AG04450 (cell line): Measurements from ENCODE around the gene GPR52. TPM values are rescaled to one million over a fixed set of nuclear protein-coding genes. Genes with fewer than 3 reads are reported as not detected.

ENCODE experiments used
- CTCF ChIA-PET: fragments of 300-600, 350-600 bp; formaldehyde crosslinking; extraction: SDS; loops from one replicate; lab custom pipeline; 2022; ENCODE audit warnings: antibody characterized with exemption, inconsistent platforms; lab: Charles Lee
- POLR2A ChIA-PET: fragments of 350-600 bp; formaldehyde crosslinking; extraction: SDS; loops from one replicate; lab custom pipeline; 2021; ENCODE audit warnings: antibody characterized with exemption, inconsistent platforms; lab: Yijun Ruan, JAX
- DNase-seq: peaks from one replicate; pipeline ENCODE4 v3.0.0-alpha.2; 2011; ENCODE audit warnings: low read depth, low spot score
- H3K27ac ChIP-seq: one replicate; pipeline ENCODE4 v1.5.1; 2012; ENCODE audit warnings: low read depth, low read length, control low read depth
- H3K27me3 ChIP-seq: one replicate; pipeline ENCODE4 v1.6.0; 2012; ENCODE audit warnings: low read length; ENCODE audit not compliant: control insufficient read depth, insufficient read depth
- H3K4me3 ChIP-seq: 2 replicates; pipeline ENCODE4 v1.5.1; 2011; ENCODE audit warnings: mild to moderate bottlenecking, low read depth, low read length, control low read depth
- H3K9me3 ChIP-seq: 2 replicates; pipeline ENCODE4 v1.5.1; 2012; ENCODE audit warnings: low read length; ENCODE audit not compliant: control insufficient read depth, insufficient read depth
- polyA plus RNA-seq: library from polyadenylated mRNA; depleted of rRNA; stranded (reverse); fragments of >200 nt; gene quantifications from 2 replicates; pipeline ENCODE4 v1.2.3, GENCODE V29; 2011
- TF ChIP-seq, protein P1 (sequence below): IDR thresholded peaks from 2 replicates; pipeline ENCODE4 v1.5.1; 2011; ENCODE audit warnings: low read depth, low read length, control low read depth, inconsistent platforms

GPR52 gene
- polyA plus RNA-seq, 1 experiment: 0.10 TPM

DNA sequence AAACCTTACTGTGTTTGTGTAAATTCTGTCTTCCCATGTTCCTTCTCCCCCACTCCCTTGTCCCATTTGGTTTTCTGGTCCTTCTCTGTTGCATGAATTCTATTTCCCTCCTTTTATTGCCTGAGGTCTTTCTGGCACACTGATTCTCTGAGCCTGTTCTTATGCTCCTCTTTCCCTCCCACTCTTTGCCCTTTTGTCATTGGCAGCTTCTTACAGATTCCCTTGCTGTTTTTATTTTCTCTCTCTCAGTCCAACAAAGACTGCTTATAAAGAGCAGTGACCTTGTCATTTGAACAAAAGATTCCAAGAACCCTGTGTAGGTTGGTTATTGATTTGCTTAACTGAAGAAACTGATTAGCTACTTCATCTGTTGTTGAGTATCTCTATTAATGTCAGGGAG is 49.7 kb downstream of the GPR52 start:
- no peaks in the 10 kb centered on the region for H3K27me3 ChIP-seq
- no peak overlapping the region for H3K4me3 ChIP-seq
- H3K27ac ChIP-seq: no peak overlapping the region
- TF ChIP-seq, protein P1, sequence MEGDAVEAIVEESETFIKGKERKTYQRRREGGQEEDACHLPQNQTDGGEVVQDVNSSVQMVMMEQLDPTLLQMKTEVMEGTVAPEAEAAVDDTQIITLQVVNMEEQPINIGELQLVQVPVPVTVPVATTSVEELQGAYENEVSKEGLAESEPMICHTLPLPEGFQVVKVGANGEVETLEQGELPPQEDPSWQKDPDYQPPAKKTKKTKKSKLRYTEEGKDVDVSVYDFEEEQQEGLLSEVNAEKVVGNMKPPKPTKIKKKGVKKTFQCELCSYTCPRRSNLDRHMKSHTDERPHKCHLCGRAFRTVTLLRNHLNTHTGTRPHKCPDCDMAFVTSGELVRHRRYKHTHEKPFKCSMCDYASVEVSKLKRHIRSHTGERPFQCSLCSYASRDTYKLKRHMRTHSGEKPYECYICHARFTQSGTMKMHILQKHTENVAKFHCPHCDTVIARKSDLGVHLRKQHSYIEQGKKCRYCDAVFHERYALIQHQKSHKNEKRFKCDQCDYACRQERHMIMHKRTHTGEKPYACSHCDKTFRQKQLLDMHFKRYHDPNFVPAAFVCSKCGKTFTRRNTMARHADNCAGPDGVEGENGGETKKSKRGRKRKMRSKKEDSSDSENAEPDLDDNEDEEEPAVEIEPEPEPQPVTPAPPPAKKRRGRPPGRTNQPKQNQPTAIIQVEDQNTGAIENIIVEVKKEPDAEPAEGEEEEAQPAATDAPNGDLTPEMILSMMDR: no peak
- ChIA-PET CTCF (no interaction called here), POLR2A (no interaction called here)
- H3K9me3 ChIP-seq: no peaks in the 10 kb centered on the region
- no peak for DNase-seq
